Right kidney (tissue), 1 donor: Measurements from ENCODE around the gene TIAM2.
A peak's percentile ranks its signal among the peaks of the same experiment; 100 is the strongest.
"Not testable (repeated sequence)": the region's sequence is repeated elsewhere in the genome, so short reads cannot be mapped to it uniquely, and the experiment has no call there.

ENCODE experiments used
- DNase-seq: peaks from one replicate; pipeline ENCODE4 v3.0.0-alpha.2; 2016

TIAM2 gene

DNA sequence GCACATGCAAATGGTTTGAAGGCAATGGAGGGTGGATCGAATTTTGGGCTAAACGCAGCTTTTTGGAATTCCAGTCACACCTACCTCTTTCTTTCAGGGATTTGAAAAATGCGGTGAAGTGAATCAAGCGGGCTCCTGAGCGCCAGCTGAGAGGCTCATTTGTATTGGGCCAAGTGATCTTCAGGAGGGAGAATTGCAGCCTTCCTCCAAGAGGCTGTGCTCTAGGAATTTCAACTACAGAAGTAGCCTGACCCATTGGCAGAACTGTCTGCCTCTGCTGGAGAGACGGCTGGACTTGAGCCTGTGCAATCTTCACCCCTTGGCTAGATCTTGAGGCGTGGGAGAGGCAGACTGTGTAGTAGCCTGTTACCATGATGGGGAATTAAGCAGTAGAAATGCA lies 5.7 kb upstream of the TIAM2 start:
- DNase-seq, result no peak

DNA sequence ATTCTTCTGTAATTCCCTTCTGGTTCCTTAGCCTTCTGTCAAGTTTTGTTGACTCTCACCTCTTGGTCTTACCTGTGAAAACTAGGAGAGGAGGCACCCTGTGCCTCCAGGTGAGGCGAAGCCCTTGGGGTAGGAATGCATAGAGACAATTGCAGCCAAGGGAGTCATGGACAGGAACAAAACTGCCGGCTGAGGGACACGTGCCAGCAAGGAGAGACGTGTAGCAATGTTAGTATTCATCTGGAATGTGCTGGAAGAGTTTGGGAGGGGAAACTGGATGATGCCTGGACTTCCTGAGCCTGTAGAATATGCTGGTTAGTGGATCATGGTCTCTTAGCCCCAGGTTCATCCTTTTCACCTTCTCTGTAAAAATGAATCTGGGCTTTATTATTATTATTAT lies 3.9 kb upstream of the TIAM2 start:
- no peak for DNase-seq

DNA sequence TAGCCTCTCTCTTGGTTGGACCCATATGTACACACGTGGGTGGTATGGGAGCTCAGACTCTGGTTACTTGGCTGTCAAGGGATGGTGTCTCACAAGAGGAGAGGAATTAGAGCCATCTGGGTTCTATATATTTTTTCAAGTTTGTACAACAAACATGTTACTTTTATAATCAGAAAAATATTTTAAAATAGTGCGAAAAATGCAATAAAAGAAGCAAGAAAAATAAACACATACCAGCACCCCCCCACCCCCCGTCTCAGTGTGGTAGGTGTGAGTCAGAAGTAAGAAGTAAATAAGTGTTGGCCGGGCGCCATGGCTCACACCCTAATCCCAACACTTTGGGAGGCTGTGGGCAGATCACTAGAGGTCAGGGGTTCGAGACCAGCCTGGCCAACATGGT lies 2.1 kb upstream of the TIAM2 start:
- no peak for DNase-seq

DNA sequence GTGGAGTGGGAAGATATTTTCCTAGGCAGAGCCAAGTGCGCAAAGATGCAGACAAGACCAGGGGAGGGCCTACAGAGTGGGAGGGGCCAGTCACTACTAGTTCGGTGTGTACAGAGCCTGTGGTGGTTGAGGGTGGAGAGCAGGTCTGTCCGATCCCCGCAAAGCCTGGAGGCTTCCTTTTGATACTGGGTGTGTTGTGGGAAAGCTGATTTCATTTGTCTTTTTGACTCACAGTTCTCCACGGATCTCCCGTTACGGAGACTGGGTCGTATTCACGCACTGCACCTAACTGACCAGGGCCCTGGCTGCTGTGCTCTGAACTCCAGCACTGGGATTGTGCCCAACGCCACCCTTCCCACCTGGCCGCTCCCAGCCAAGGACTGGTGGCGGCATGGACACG lies 1.4 kb upstream of the TIAM2 start:
- DNase-seq, result no peak

DNA sequence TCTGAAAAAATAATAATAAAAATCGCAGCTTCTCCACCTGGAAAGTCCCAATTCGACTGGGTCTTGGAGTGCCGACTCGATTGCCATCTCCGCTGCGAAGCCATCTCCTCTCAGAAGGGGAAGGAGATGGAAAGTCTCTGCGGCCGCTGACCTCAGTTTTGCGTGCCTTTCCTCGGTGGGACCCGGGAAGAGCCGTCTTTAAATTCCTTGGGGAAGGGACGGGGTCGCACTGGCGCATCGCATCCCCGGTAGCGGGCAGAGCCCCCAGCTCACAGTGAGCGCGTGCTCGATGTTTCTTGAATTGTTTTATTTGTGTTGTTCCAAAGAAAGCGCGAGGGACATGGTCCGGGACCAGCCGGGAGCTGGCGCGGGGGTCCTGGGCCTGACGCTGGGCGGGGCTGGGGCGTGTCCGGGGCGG lies 270 bp upstream of the TIAM2 start:
- peak; percentile 55 for DNase-seq

DNA sequence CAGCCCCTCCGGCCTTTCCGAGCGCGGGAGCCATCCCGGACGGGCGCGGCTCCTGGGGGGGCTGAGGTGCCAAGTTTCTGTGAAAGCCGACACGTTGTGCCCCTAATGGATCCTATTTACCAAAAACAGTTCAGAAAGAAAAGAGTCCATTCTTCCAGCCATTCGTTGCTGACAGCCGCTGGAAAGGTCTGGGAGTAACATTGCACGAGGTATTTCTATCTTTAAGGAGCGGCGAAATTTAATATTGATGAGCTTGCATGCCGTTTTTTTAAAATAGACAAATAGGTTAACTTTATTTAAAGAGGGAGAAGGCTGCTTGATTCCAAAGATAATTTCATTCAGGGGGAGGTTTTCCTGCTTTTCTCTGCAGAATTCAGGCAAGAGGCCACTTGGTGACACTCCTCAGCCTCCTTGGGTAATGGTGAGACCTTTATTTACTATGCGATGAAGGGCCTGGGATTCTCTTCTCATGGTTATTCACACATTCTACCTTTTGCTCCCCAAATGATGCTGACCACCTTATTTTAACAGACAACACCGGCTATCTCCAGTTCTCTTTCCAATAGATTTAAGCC lies 988 bp downstream of the TIAM2 start:
- DNase-seq, result no peak

DNA sequence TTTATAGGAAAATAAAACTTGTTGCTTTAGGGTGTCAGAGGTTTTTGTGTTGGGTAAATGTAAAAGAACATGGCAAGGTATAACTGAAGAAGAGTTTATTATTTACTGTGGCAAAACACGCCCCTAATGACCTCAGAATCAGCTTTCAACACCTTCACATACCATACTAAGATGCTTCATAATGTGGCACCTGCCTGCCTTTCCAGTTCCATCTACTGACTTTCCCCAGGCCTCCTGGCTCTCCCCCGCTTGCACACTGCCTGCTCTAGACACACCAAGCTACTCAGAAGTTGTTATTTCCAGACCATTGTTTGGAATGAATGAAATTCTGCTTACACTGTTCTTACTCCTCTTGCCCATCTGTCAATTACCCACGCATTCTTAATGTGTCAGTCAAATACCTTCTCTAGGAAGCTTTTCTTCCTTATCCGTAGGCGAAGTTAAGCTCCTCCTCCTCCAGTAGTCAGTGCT lies 1.8 kb downstream of the TIAM2 start:
- DNase-seq, result no peak

DNA sequence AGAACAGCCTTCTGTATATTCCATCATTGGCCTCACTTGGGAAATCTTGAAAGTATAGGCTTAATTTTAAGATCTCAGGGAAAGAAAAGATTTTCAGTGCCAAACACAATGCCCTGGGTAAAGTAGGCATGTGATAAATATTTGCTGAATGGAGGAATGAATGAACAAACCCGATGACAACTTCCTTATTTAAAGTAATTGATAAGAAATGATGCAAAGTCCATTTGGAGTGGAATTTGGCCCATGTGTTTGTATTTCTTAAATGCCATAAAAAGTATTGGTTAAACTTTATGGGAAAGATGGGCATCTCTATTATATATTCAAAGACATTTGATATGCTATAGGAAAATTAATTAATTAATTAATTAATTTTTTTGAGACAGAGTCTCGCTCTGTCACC lies 3.7 kb downstream of the TIAM2 start:
- DNase-seq, result no peak

DNA sequence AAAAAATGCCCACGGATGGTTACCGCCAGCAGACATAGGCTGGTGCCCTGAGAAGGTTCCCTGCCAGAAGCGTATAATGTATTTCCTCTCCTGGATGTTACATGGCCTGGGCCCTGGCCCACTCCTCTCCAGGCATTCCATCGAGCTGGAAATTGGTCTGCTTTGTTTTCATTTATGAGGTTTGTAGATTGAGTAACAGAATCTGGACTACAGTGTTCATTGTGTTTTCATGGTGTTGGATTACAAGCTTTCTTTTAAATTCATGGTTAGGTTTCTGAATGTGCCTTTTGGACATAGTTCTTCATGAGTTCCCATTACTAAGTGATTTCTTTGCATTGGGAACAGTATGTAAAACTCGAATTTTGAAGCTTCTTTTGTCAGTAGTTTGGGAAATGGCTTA lies 6.4 kb downstream of the TIAM2 start:
- DNase-seq, result no peak

DNA sequence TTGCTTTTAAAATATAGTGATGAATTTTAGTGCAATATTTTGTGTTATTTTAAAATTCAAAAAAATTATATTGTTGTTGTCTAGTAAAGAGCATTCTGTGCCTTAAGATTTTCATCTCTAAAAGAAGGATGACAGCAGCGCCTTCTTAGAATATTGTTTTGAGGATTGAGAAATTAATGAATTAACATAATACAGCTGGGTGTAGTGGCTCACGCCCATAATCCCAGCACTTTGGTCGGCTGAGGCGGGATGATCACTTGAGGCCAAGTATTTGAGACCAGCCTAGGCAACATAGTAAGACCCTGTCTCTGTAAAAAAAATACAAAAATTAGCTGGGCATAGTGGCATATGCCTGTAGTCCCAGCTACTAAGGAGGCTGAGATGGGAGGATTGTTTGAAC lies 6.8 kb downstream of the TIAM2 start:
- DNase-seq, result no peak

DNA sequence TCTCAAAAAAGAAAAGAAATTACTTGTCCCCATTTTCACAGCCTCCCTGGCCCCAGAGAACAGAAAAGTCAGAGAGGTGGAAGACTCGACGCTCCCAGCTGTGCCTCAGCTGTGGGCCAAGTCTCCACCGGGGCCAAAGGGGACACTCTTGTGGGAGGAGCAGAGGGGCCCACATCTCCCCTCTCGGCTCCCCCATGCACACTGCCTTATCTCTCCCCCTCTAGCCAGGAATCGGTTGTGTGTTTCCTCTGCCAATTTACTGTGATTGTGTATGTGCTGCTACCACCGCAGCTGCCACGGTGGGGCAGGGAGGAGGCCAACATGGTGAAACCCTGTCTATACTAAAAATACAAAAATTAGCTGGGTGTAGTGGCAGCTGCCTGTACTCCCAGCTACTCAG lies 8.4 kb downstream of the TIAM2 start:
- no peak for DNase-seq

DNA sequence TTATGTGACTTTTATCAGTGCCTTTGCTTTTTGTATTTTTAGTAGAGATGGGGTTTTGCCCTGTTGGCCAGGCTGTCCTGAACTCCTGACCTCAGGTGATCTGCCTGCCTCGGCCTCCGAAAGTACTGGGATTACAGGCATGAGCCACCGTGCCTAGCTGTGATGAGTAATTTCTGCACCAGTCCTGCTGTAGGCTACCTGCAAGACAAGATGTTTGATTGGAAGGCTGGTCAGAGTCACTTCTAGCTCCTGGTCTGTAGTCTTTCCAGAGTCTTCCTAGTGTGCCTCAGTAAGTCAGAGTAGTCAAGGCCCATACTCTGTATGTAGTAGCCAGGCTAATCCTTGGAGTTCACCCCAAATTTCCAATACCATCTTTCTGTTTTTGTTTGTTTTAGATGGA lies 8.9 kb downstream of the TIAM2 start:
- no peak for DNase-seq

DNA sequence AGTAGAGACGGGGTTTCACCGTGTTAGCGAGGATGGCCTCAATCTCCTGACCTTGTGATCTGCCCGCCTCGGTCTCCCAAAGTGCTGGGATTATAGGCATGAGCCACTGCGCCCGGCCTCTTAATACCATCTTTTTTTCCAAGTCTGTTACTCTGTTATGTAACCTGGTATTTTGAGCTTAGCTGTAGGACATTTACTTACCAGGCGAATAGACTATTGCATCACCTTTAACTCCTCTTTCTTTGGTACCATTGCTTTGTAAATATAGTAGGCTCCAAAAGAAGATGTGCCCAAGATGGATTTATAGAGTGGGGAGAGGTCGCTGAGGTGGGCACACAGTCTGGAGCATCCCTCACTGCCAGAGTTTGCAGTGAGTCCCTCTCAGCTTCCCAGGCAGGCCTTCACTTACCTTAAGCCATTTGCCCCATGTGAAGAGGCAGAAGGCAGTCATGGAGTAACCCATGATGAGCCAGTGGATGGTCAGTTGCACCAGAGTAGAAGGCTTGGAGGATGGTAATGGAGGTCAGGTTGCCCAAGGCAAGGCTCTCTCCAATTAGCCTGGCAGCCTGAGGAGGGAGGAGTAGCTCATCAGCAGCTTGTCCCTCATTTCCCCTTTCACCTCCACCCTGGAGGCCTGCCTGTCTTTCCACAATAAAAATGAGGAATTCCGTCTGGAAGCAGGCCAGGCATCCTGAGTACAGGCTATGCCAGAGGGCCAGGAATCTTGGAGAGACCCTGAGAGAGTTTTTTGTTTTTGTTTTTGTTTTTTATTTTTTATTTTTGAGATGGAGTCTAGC lies 9.7 kb downstream of the TIAM2 start:
- no peak for DNase-seq

DNA sequence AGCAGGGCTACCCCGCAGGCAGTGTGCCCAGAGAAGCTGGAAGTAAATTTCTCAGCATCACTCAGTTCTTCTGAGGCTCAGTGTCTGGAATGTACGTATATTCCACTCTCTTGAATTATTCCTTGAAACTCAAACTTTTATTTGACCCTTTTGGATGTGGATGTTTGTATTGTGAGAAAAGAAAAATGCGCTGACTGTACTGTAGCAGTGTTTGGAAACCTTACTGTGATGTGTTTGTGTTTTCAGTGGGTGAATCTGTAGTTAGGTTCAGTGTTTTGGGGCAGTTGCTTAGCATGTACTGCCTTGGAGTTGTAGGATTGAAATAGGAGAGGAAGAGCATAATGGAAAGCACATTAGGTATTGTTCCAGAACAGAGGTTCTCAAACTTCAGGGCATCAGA lies 13.5 kb downstream of the TIAM2 start:
- no peak for DNase-seq

DNA sequence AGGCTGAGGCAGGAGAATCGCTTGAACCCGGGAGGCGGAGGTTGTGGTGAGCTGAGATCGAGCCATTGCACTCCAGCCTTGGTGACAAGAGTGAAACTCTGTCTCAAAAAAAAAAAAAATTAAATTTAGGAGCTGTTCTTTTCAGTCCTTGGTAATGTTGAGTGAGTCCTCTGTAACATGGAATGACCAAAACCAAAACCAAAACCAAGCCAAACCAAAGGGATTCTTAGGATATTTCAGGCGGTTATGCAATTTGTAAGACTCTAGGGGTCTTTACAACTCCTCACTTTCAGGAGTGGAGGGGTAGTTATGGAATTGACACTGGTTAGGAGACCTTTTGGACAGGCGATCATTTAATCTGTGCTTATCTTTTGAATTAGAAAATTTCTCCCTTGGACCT lies 15.8 kb downstream of the TIAM2 start:
- no peak for DNase-seq

DNA sequence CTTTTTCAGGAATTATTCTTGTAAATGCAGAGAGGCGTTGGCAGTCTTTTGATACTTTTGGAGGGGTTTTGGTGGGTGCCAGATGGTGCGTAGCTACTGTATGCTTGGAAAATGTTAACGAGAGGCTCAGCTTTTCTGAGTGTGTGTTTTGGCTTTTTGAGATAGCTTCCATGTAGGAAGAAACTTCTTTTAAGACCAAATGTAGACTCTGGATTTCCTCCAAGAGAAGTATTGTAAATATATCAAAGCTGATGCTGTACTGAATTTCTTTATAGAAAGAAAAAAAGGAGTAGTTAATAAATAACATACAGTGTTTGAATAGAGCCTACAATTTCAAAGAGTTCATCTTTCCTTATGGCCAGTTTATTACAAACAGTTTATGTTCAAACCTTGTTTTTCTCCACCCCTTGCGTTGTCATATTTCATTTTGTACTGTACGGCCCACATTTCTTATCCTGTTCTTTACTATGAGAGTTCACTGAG lies 16.7 kb downstream of the TIAM2 start:
- DNase-seq, result no peak

DNA sequence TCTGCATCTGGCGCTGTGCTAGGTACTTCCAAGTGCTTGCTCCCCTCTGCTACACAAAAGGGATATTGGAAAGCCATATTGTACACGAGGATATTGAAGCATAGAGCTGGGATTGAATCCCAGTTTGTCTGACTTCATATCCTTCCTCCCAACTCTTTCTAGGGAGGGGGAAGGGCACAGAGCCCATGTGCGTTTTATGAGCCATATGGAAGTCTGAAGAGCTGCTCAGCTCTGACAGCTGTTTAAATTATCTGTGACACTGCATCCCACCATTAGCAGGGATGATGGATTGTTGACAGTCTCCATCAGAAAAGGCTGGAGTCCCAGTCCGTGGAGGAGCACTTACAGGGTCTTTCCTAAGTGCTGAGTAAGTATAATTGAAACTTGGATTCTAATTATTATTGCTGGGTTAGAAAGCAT lies 18.4 kb downstream of the TIAM2 start:
- no peak for DNase-seq

DNA sequence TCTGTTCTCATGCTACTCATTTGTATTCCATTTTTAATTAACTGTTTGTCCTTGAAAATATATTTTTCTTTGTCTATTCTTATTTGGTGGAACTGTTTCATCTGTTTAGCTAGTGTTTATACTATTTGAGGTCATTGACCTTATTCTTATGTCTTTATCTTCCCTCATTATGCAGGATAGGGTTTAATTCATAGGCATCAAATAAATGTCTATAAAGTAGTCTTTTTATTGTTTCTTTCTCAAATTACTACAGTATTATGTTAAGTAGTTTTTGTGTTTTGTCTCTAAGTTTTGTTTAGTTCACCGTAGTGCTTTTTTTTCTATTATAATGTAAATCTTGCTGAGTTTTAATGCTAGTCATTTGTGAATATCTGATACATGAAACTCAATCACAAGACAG lies 19.0 kb downstream of the TIAM2 start:
- DNase-seq, result no peak

DNA sequence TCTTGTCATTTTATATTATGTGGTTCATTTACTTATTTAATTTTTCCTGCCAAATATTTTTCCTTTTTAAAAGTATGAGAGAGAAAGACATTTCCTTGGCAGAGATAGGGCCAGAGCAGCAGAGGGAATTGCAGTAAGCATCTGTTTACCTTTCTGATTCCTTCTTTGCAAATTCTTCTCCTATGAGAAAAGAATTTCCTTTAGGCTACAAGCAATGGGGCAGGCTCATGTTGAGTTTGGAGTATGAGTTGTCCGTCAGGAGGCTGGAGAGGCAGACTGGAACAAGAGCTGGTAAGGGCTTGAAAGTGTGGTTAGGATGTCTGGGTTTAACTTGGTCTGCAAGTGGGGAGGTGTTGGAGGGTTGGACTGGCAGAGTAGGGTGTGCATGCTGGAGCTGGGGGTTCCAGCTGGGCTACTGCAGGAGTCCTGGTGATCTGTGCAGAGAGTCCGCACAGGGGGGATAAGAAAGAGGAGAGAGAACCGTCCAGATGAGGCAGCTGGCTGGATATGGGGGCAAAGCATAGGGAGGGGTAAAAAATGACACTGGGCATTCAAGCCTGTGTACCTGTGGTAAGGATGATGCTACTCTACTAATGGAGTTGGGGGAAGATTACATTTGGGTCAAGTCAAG lies 19.7 kb downstream of the TIAM2 start:
- no peak for DNase-seq

DNA sequence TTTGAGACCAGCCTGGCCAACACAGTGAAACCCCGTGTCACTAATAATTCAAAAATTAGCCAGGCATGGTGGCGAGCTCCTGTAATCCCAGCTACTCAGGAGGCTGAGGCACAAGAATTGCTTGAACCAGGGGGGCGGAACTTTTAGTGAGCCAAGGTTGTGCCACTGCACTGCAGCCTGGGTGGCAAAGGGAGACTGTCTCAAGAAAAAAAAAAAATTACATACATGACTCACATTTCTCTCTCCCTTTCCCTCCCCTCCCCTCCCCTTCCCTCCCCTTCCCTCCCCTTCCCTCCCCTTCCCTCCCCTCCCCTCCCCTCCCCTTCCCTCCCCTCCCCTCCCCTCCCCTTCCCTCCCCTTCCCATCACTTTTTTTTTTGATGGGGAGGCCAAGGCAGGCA lies 23.3 kb downstream of the TIAM2 start:
- DNase-seq, result not testable (repeated sequence)

DNA sequence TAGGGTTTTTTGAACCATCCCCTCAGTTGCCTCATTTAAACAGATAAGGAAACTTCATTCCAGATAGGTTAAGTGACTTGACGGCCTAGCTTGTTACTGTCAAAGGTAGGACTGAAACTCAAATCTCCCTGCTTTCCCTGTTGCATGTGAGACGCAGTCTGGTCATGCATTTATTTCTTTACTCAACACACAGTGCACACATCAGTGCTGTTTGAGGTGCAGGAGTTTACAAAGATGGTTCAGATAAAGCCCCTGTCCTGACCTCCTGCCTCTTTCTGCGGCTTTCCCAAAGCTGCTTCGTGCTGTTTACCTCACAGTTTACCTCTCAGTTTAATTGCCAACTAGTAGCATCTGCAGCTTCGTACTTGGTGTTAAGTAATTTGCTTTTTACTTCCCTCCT lies 26.6 kb downstream of the TIAM2 start:
- no peak for DNase-seq

DNA sequence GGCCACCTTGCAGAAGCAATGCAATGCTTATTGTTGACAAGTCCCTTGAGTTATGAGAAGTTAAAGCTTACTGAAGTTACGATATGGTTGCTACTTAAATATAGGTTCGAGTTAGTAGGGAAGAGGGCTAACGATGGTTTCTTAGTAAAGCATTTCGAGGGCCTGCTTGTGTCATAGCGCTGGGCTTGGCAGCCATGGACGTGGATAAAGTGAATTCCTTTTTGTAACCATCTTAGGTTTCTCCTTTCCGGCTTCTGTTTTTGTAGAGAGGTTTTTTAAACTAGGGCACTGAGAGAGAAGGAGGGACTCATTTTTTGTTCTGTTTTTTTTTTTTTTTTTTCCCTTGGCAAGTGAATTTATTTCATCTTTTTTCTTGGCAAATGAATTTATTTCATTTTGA lies 27.6 kb downstream of the TIAM2 start:
- DNase-seq, result no peak

DNA sequence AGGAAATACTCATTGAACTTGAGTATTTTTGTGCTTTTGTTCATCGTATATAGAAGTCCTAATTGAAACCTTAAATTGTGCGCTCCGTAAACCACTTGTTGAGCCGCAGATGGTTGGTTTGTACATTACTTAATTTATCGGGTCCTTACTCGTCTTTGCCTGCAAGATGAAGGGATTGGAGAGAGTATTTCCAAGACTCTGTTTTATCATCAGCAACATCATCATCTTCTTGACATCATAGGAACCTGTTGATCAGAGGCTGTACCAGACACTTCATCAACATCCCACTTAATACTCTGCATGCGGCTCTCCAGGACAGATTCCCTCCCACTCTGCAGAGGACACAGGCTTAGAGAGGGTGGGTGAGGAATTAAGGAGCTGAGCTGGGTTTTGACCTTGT lies 28.6 kb downstream of the TIAM2 start:
- DNase-seq, result no peak
